Esophagus squamous epithelium (tissue), 4 donors: ENCODE results near the gene FAM174B.

Experiments
- POLR2A ChIP-seq, 4 donors: fragments of 450-650 bp; IDR thresholded peaks; one replicate each; pipeline ENCODE4 v1.6.1; 2017; ENCODE audit warnings: antibody characterized with exemption in 4 of 4, mild to moderate bottlenecking in 4 of 4, moderate library complexity in 3 of 4
- TF ChIP-seq, protein P1 (sequence below), 6 experiments: fragments of 450-650 bp in 4 of 6; fragments of 200-600 bp in 2 of 6; sonication (generic) in 2 of 6; IDR thresholded peaks; one replicate each; pipeline ENCODE4 v1.5.1; 2016 to 2019; ENCODE audit warnings: antibody characterized with exemption in 6 of 6, mild to moderate bottlenecking in 4 of 6, moderate library complexity in 4 of 6

DNA sequence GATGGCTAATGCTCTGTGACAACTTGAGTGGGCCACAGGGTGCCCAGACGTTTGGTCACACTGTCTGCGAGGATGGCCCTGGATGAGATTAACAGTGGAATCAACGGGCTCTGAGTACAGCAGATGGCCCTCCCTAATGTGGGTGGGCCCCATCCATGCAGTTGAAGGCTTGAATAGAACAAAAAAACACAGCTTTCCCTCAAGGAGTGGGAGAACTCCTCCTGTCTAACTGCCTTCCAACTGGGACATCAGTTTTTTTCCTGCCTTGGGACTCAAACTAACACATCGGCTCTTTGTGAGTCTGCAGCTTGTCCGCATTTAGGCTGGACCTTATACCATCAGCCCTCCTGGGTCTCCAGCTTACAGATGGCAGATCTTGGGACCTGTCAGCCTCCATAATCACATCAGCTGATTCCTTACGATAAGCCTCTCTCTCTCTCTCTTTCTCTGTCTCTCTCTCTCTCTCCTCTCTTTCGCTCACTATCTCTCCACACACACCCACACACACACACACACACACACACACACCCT is 20.8 kb downstream of the FAM174B start:
- TF ChIP-seq, protein P1, sequence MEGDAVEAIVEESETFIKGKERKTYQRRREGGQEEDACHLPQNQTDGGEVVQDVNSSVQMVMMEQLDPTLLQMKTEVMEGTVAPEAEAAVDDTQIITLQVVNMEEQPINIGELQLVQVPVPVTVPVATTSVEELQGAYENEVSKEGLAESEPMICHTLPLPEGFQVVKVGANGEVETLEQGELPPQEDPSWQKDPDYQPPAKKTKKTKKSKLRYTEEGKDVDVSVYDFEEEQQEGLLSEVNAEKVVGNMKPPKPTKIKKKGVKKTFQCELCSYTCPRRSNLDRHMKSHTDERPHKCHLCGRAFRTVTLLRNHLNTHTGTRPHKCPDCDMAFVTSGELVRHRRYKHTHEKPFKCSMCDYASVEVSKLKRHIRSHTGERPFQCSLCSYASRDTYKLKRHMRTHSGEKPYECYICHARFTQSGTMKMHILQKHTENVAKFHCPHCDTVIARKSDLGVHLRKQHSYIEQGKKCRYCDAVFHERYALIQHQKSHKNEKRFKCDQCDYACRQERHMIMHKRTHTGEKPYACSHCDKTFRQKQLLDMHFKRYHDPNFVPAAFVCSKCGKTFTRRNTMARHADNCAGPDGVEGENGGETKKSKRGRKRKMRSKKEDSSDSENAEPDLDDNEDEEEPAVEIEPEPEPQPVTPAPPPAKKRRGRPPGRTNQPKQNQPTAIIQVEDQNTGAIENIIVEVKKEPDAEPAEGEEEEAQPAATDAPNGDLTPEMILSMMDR (IDR thresholded peaks at IDR 0.05): no peak
- TF ChIP-seq POLR2A (IDR thresholded peaks at IDR 0.05): no peak
